ENCODE results near the gene SLC9C2.

The SLC9C2 gene

GRCh38 chr1:173489149-173489600, 113.7 kb downstream of the SLC9C2 start:
- Histone ChIP-seq H3K9ac (no peak overlapping the region), H2AFZ (ENCODE audit: low read depth) (no peak overlapping the region), H3K27ac (no peak overlapping the region), H4K20me1 (ENCODE audit: insufficient read depth) (no peaks in the 10 kb centered on the region), H3K4me1 (ENCODE audit: low read depth, poor library complexity, severe bottlenecking) (no peaks in the 10 kb centered on the region), H3K27me3 (ENCODE audit: insufficient read depth, low read depth) (no peaks in the 10 kb centered on the region), H3K4me2 (no peak overlapping the region), H3K4me3 (IDR thresholded peaks at IDR 0.05; ENCODE audit: insufficient read depth, low read depth, low read length) (no peak overlapping the region), H3K36me3 (ENCODE audit: insufficient read depth) (peaks cover 9% of the 10 kb centered on the region; the same call in 1 of the 2 replicates), H3K79me2 (ENCODE audit: insufficient read depth, low read depth) (no peaks in the 10 kb centered on the region)
- no peak for TF ChIP-seq CTCF (conservative IDR thresholded peaks at IDR 0.05; ENCODE audit: low read depth, low read length)

GRCh38 chr1:173488001-173488400, 114.9 kb downstream of the SLC9C2 start:
- Histone ChIP-seq H3K36me3 (ENCODE audit: insufficient read depth) (peaks cover 16% of the 10 kb centered on the region; the same call in 1 of the 2 replicates), H3K9ac (no peak overlapping the region), H3K27ac (no peak overlapping the region), H3K4me2 (no peak overlapping the region), H4K20me1 (ENCODE audit: insufficient read depth) (no peaks in the 10 kb centered on the region), H2AFZ (ENCODE audit: low read depth) (no peak overlapping the region), H3K4me3 (IDR thresholded peaks at IDR 0.05; ENCODE audit: insufficient read depth, low read depth, low read length) (no peak overlapping the region), H3K27me3 (ENCODE audit: insufficient read depth, low read depth) (no peaks in the 10 kb centered on the region), H3K4me1 (ENCODE audit: low read depth, poor library complexity, severe bottlenecking) (no peaks in the 10 kb centered on the region), H3K79me2 (ENCODE audit: insufficient read depth, low read depth) (no peaks in the 10 kb centered on the region)
- no peak for TF ChIP-seq CTCF (conservative IDR thresholded peaks at IDR 0.05; ENCODE audit: low read depth, low read length)

GRCh38 chr1:173485401-173485800, 117.5 kb downstream of the SLC9C2 start:
- TF ChIP-seq CTCF (conservative IDR thresholded peaks at IDR 0.05; ENCODE audit: low read depth, low read length) = no peak
- H3K27me3 ChIP-seq (ENCODE audit: insufficient read depth, low read depth) = no peaks in the 10 kb centered on the region
- H3K4me1 ChIP-seq (ENCODE audit: low read depth, poor library complexity, severe bottlenecking) = no peaks in the 10 kb centered on the region
- H3K4me3 ChIP-seq (IDR thresholded peaks at IDR 0.05; ENCODE audit: insufficient read depth, low read depth, low read length) = no peak overlapping the region
- no peaks in the 10 kb centered on the region for H3K79me2 ChIP-seq (ENCODE audit: insufficient read depth, low read depth)
- H4K20me1 ChIP-seq (ENCODE audit: insufficient read depth) = no peaks in the 10 kb centered on the region
- H3K27ac ChIP-seq = no peak overlapping the region
- H3K36me3 ChIP-seq (ENCODE audit: insufficient read depth) = peaks cover 26% of the 10 kb centered on the region; the same call in 1 of the 2 replicates
- H2AFZ ChIP-seq (ENCODE audit: low read depth) = no peak overlapping the region
- no peak overlapping the region for H3K9ac ChIP-seq
- H3K4me2 ChIP-seq = no peak overlapping the region

- Histone ChIP-seq H4K20me1 (ENCODE audit: insufficient read depth) (no peaks in the 10 kb centered on the region), H3K27ac (no peak overlapping the region), H3K36me3 (ENCODE audit: insufficient read depth) (peaks cover 26% of the 10 kb centered on the region; the same call in 1 of the 2 replicates), H3K79me2 (ENCODE audit: insufficient read depth, low read depth) (no peaks in the 10 kb centered on the region; the same call in 1 of the 2 replicates), H3K9ac (no peak overlapping the region), H3K4me2 (no peak overlapping the region), H2AFZ (ENCODE audit: low read depth) (no peak overlapping the region), H3K4me1 (ENCODE audit: low read depth, poor library complexity, severe bottlenecking) (peaks cover 5% of the 10 kb centered on the region), H3K27me3 (ENCODE audit: insufficient read depth, low read depth) (no peaks in the 10 kb centered on the region), H3K4me3 (IDR thresholded peaks at IDR 0.05; ENCODE audit: insufficient read depth, low read depth, low read length) (no peak overlapping the region)
- no peak for TF ChIP-seq CTCF (conservative IDR thresholded peaks at IDR 0.05; ENCODE audit: low read depth, low read length)
Observed at GRCh38 chr1:173484276-173484675, 118.6 kb downstream of the SLC9C2 start.

Data from KMS-11 (cell line).